HEK293 (cell line): ENCODE results near the gene PROX2.

ENCODE experiments used
- CTCF ChIA-PET: fragments of 350-600 bp; formaldehyde crosslinking; extraction: SDS; loops from one replicate; lab custom pipeline; 2021; ENCODE audit warnings: antibody characterized with exemption; lab: Yijun Ruan, JAX
- POLR2A ChIA-PET: fragments of 300-600 bp; formaldehyde crosslinking; extraction: SDS; loops from one replicate; lab custom pipeline; 2020; ENCODE audit warnings: antibody characterized with exemption, inconsistent platforms; lab: Yijun Ruan, JAX
- H3K27ac ChIP-seq: fragments of 200-500 bp; sonication (Bioruptor generic); 2 replicates; pipeline ENCODE4 v1.5.1; 2014; ENCODE audit warnings: low read depth, low read length, control low read depth, inconsistent platforms; ENCODE audit errors: extremely low read depth
- H3K36me3 ChIP-seq, 2 experiments: fragments of 200-500 bp in 1 of 2; sonication (Bioruptor generic) in 1 of 2; 1 replicate in 1 of 2; 2 replicates in 1 of 2; pipeline ENCODE4 v1.5.1; 2014 to 2017; ENCODE audit warnings: inconsistent platforms in 2 of 2, low read length in 2 of 2; ENCODE audit not compliant: control insufficient read depth in 2 of 2, insufficient read depth in 1 of 2
- H3K4me1 ChIP-seq: fragments of 200-500 bp; sonication (Bioruptor generic); 2 replicates; pipeline ENCODE4 v1.5.1; 2014; ENCODE audit warnings: mild to moderate bottlenecking, low read length, inconsistent platforms; ENCODE audit not compliant: control insufficient read depth, insufficient read depth
- H3K4me3 ChIP-seq: 2 replicates; pipeline ENCODE4 v1.5.1; 2011; ENCODE audit warnings: low read depth, mild to moderate bottlenecking, control low read depth, low read length, moderate library complexity
- H3K9me3 ChIP-seq: fragments of 200-500 bp; sonication (Bioruptor generic); 2 replicates; pipeline ENCODE4 v1.5.1; 2014; ENCODE audit warnings: low read depth, low read length, inconsistent platforms; ENCODE audit not compliant: control insufficient read depth, insufficient read depth
- AEBP2 ChIP-seq: fragments of 450-650 bp; formaldehyde crosslinking; IDR thresholded peaks from 2 replicates; pipeline ENCODE4 v1.5.1; 2016; ENCODE audit warnings: missing biosample characterization, missing genetic modification characterization, borderline replicate concordance
- KLF8 ChIP-seq: fragments of 450-650 bp; formaldehyde crosslinking; IDR thresholded peaks from 2 replicates; pipeline ENCODE4 v1.5.1; 2016; ENCODE audit warnings: missing biosample characterization, missing genetic modification characterization
- OSR2 ChIP-seq: fragments of 450-650 bp; formaldehyde crosslinking; IDR thresholded peaks from 2 replicates; pipeline ENCODE4 v1.5.1; 2016; ENCODE audit warnings: missing biosample characterization, missing genetic modification characterization
- TSHZ1 ChIP-seq: fragments of 450-650 bp; formaldehyde crosslinking; IDR thresholded peaks from 2 replicates; pipeline ENCODE4 v1.5.1; 2016; ENCODE audit warnings: missing biosample characterization, missing genetic modification characterization, borderline replicate concordance
- ZBTB1 ChIP-seq: fragments of 450-650 bp; formaldehyde crosslinking; IDR thresholded peaks from 2 replicates; pipeline ENCODE4 v1.5.1; 2016; ENCODE audit warnings: missing biosample characterization, missing genetic modification characterization
- ZNF112 ChIP-seq: fragments of 450-650 bp; formaldehyde crosslinking; IDR thresholded peaks from 2 replicates; pipeline ENCODE4 v1.5.0; 2017; ENCODE audit warnings: missing biosample characterization, missing genetic modification characterization
- ZNF391 ChIP-seq: fragments of 450-650 bp; formaldehyde crosslinking; IDR thresholded peaks from 2 replicates; pipeline ENCODE4 v1.5.1; 2016; ENCODE audit warnings: low read depth, missing biosample characterization, missing genetic modification characterization, borderline replicate concordance
- ZNF529 ChIP-seq: fragments of 450-650 bp; formaldehyde crosslinking; IDR thresholded peaks from 2 replicates; pipeline ENCODE4 v1.5.1; 2017; ENCODE audit warnings: missing genetic modification characterization, missing biosample characterization; ENCODE audit not compliant: insufficient replicate concordance
- ZNF600 ChIP-seq: fragments of 450-650 bp; formaldehyde crosslinking; IDR thresholded peaks from 2 replicates; pipeline ENCODE4 v1.5.1; 2016; ENCODE audit warnings: missing biosample characterization, missing genetic modification characterization
- ZNF610 ChIP-seq: fragments of 450-650 bp; formaldehyde crosslinking; IDR thresholded peaks from 2 replicates; pipeline ENCODE4 v1.5.1; 2016; ENCODE audit warnings: missing biosample characterization, missing genetic modification characterization, borderline replicate concordance
- ZNF837 ChIP-seq: fragments of 450-650 bp; formaldehyde crosslinking; IDR thresholded peaks from 2 replicates; pipeline ENCODE4 v1.5.1; 2016; ENCODE audit warnings: missing biosample characterization, missing genetic modification characterization
- ZSCAN16 ChIP-seq: fragments of 450-650 bp; formaldehyde crosslinking; IDR thresholded peaks from 2 replicates; pipeline ENCODE4 v1.5.1; 2016; ENCODE audit warnings: missing biosample characterization, missing genetic modification characterization
- TF ChIP-seq, protein P1 (sequence below): fragments of 450-650 bp; formaldehyde crosslinking; IDR thresholded peaks from 2 replicates; pipeline ENCODE4 v1.5.1; 2016; ENCODE audit warnings: missing biosample characterization, missing genetic modification characterization
- TF ChIP-seq, protein P2 (sequence below): fragments of 450-650 bp; formaldehyde crosslinking; IDR thresholded peaks from 2 replicates; pipeline ENCODE4 v1.5.1; 2016; ENCODE audit warnings: missing biosample characterization, missing genetic modification characterization

Gene PROX2

GRCh38 chr14:74892745-74893144, 16.8 kb upstream of the PROX2 start:
- ChIA-PET POLR2A (interaction anchor here (1.8 kb wide), 1 partner anchor 11 kb away, joined by 7 read pairs; the partner anchor contains the start of gene DLST), CTCF (interaction anchor here (3.5 to 7.6 kb wide), 2 partner anchors 15 to 32 kb away, joined by 19 to 64 read pairs; no protein-coding TSS in a partner anchor)
- TF ChIP-seq AEBP2, result no peak
- no peak for TF ChIP-seq ZNF112 (tag by site-specific recombination)
- no peak for TF ChIP-seq ZNF529 (tag by site-specific recombination)
- TF ChIP-seq, protein P1, sequence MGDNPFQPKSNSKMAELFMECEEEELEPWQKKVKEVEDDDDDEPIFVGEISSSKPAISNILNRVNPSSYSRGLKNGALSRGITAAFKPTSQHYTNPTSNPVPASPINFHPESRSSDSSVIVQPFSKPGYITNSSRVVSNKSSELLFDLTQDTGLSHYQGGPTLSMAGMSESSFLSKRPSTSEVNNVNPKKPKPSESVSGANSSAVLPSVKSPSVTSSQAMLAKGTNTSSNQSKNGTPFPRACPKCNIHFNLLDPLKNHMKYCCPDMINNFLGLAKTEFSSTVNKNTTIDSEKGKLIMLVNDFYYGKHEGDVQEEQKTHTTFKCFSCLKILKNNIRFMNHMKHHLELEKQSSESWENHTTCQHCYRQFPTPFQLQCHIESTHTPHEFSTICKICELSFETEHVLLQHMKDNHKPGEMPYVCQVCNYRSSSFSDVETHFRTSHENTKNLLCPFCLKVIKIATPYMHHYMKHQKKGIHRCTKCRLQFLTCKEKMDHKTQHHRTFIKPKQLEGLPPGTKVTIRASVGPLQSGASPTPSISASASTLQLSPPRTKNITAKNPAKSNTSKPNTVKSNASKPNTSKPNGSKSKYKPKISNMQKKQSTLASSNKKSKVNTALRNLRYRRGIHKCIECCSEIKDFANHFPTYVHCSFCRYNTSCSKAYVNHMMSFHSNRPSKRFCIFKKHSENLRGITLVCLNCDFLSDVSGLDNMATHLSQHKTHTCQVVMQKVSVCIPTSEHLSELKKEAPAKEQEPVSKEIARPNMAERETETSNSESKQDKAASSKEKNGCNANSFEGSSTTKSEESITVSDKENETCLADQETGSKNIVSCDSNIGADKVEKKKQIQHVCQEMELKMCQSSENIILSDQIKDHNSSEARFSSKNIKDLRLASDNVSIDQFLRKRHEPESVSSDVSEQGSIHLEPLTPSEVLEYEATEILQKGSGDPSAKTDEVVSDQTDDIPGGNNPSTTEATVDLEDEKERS, result no peak
- no peak for TF ChIP-seq ZSCAN16
- TF ChIP-seq, protein P2, sequence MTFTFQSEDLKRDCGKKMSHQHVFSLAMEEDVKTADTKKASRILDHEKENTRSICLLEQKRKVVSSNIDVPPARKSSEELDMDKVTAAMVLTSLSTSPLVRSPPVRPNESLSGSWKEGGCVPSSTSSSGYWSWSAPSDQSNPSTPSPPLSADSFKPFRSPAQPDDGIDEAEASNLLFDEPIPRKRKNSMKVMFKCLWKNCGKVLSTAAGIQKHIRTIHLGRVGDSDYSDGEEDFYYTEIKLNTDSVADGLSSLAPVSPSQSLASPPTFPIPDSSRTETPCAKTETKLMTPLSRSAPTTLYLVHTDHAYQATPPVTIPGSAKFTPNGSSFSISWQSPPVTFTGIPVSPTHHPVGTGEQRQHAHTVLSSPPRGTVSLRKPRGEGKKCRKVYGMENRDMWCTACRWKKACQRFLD (tag by site-specific recombination), result no peak
- no peak for TF ChIP-seq ZNF837 (tag by site-specific recombination)
- TF ChIP-seq ZBTB1 (tag by site-specific recombination), result no peak
- no peak for TF ChIP-seq ZNF391
- TF ChIP-seq ZNF610, result no peak
- Histone ChIP-seq H3K9me3 (no peaks in the 10 kb centered on the region), H3K27ac (no peak overlapping the region), H3K4me1 (peaks cover 11% of the 10 kb centered on the region), H3K4me3 (no peak overlapping the region), H3K36me3 (peaks cover 68 to 92% of the 10 kb centered on the region in 2 experiments)

DNA sequence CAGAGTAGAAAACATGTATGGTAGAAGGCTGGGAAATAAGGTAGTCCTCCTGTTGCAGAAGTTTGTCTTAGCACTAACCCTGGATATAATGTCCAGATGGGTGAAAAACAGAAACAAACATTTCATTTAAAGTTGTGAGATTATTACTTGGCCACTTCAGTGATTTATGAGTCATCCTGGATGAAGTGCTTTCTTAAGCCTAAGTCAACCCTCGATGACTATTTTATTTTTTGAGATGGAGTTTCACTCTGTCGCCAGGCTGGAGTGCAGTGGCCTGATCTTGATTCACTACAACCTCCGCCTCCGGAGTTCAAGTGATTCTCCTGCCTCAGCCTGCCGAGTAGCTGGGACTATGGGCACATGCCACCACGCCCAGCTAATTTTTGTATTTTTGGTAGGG, 15.9 kb upstream of the PROX2 start:
- Histone ChIP-seq H3K4me3 (no peak overlapping the region), H3K4me1 (peaks cover 16% of the 10 kb centered on the region), H3K27ac (0 out of 2 replicates have a peak overlapping the region, but pooled peaks have one; percentile 14), H3K36me3 (peaks cover 68 to 83% of the 10 kb centered on the region in 2 experiments), H3K9me3 (no peaks in the 10 kb centered on the region)
- ChIA-PET POLR2A (interaction anchor here (1.8 kb wide), 1 partner anchor 10 kb away, joined by 7 read pairs; the partner anchor contains the start of gene DLST), CTCF (interaction anchor here (3.5 to 7.6 kb wide), 2 partner anchors 16 to 31 kb away, joined by 19 to 64 read pairs; no protein-coding TSS in a partner anchor)
- TF ChIP-seq TSHZ1 (tag by site-specific recombination), result no peak
- TF ChIP-seq ZNF112 (tag by site-specific recombination), result no peak
- no peak for TF ChIP-seq ZNF600
- TF ChIP-seq ZNF610, result no peak
- TF ChIP-seq KLF8 (tag by site-specific recombination), result no peak
- TF ChIP-seq OSR2, result no peak
